Brain microvascular endothelial cell (primary cell): ENCODE data around the gene EPB41L4B.

Source experiments
- DNase-seq: peaks from one replicate; pipeline ENCODE4 v3.0.0-alpha.2; 2020
- H3K27ac ChIP-seq: fragments of 250-450 bp; sonication (Bioruptor Pico); 2 replicates; pipeline ENCODE4 v1.5.1; 2020; ENCODE audit warnings: mild to moderate bottlenecking, moderate library complexity
- H3K27me3 ChIP-seq: fragments of 250-450 bp; sonication (Bioruptor Pico); replicated peaks from 2 replicates; pipeline ENCODE4 v1.5.1; 2020; ENCODE audit warnings: mild to moderate bottlenecking
- H3K36me3 ChIP-seq: fragments of 250-450 bp; sonication (Bioruptor Pico); replicated peaks from 2 replicates; pipeline ENCODE4 v1.5.1; 2020; ENCODE audit warnings: mild to moderate bottlenecking
- H3K4me3 ChIP-seq: 2 replicates; pipeline ENCODE4 v1.5.1; 2011; ENCODE audit warnings: low read depth, mild to moderate bottlenecking, control low read depth, low read length, moderate library complexity
- CTCF ChIP-seq: IDR thresholded peaks from 2 replicates; pipeline ENCODE4 v1.5.1; 2011; ENCODE audit warnings: low read depth, mild to moderate bottlenecking, moderate library complexity, low read length, control low read depth, inconsistent platforms; ENCODE audit errors: missing control alignments
- in situ Hi-C: cut with HindIII; loops from 2 replicates; pipeline ENCODE4 v1.10.0; 2017; ENCODE audit warnings: low sequenced_read_pairs, low pct_ligation_motif_present

EPB41L4B gene

GRCh38 chr9:109150925-109151545 is 169.8 kb downstream of the EPB41L4B start:
- no peak for DNase-seq
- no peaks in the 10 kb centered on the region for H3K27me3 ChIP-seq
- H3K4me3 ChIP-seq: no peak overlapping the region
- TF ChIP-seq CTCF: no peak
- in situ Hi-C loops: no loop called here
- H3K36me3 ChIP-seq: no peaks in the 10 kb centered on the region
- no peak overlapping the region for H3K27ac ChIP-seq

- in situ Hi-C loops: no loop called here
- H3K27me3 ChIP-seq: no peaks in the 10 kb centered on the region
- no peak overlapping the region for H3K27ac ChIP-seq
- no peaks in the 10 kb centered on the region for H3K36me3 ChIP-seq
- TF ChIP-seq CTCF: no peak
- DNase-seq: no peak
- H3K4me3 ChIP-seq: no peak overlapping the region
These were observed 171.1 kb downstream of the EPB41L4B start for GRCh38 chr9:109149722-109150121.

- Histone ChIP-seq H3K36me3 (no peaks in the 10 kb centered on the region), H3K4me3 (no peak overlapping the region), H3K27ac (no peak overlapping the region), H3K27me3 (no peaks in the 10 kb centered on the region)
- DNase-seq: no peak
- TF ChIP-seq CTCF: no peak
- in situ Hi-C loops: no loop called here
These were observed 171.8 kb downstream of the EPB41L4B start for GRCh38 chr9:109149089-109149488.

- no peak for TF ChIP-seq CTCF
- Histone ChIP-seq H3K27ac (no peak overlapping the region), H3K27me3 (no peaks in the 10 kb centered on the region), H3K4me3 (no peak overlapping the region), H3K36me3 (no peaks in the 10 kb centered on the region)
- in situ Hi-C loops: no loop called here
- no peak for DNase-seq
These were observed 175.8 kb downstream of the EPB41L4B start for GRCh38 chr9:109145051-109145450.

- Histone ChIP-seq H3K27ac (no peak overlapping the region), H3K4me3 (no peak overlapping the region), H3K36me3 (no peaks in the 10 kb centered on the region), H3K27me3 (no peaks in the 10 kb centered on the region)
- in situ Hi-C loops: no loop called here
- peak; percentile 12 for DNase-seq
- peak; percentile 69 for TF ChIP-seq CTCF
These were observed 176.8 kb downstream of the EPB41L4B start for GRCh38 chr9:109143881-109144562.
